ENCODE data around the gene GNA14.

DNA sequence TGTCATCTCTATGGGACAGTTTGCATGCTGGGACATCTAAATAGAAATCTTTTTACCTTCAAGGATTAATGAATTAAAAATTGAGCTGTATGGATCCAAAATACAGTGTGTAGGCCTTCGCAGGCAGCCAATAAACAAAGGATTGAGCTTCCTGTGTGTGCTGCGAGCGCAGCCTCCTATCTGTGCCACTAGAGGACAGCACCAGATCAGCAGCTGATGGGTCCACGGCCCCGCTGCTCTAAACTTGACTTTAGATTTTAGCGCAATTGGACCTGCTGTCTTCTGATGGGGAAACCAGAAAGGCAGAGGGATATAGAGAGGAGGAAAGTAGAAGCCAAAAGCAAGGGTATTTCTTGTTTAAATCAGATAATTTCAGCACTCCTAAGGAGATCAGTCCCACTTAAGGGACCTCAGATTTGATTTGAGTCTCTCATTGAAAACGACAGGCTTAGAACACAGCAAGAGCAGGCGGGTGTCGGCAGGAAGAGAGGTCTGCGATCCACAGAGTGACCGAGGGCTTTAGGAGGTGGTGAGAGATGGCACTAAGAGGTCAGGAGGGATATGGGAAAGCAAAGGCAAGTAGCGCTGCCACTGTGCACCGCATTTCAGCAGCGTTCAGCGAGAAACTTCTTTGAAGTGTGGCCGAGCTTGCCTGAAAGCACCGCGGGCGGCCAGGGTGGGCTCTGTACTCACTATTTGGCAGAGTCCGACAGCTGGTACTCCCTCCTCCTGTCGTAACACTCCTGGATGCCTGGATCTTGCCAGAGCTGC is 214.3 kb downstream of the GNA14 start:
- TF ChIP-seq, protein P1, sequence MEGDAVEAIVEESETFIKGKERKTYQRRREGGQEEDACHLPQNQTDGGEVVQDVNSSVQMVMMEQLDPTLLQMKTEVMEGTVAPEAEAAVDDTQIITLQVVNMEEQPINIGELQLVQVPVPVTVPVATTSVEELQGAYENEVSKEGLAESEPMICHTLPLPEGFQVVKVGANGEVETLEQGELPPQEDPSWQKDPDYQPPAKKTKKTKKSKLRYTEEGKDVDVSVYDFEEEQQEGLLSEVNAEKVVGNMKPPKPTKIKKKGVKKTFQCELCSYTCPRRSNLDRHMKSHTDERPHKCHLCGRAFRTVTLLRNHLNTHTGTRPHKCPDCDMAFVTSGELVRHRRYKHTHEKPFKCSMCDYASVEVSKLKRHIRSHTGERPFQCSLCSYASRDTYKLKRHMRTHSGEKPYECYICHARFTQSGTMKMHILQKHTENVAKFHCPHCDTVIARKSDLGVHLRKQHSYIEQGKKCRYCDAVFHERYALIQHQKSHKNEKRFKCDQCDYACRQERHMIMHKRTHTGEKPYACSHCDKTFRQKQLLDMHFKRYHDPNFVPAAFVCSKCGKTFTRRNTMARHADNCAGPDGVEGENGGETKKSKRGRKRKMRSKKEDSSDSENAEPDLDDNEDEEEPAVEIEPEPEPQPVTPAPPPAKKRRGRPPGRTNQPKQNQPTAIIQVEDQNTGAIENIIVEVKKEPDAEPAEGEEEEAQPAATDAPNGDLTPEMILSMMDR (IDR thresholded peaks at IDR 0.05; ENCODE audit: extremely low read depth in 1 of 2, insufficient read depth in 1 of 2, low read depth in 1 of 2, low read length in 2 of 2): peak; percentile 96
- TF ChIP-seq POLR2A (IDR thresholded peaks at IDR 0.05; ENCODE audit: low read depth, low read length) (no peak), EZH2 (IDR thresholded peaks at IDR 0.05; ENCODE audit: borderline replicate concordance, low read depth, low read length, severe bottlenecking) (no peak), FOS (IDR thresholded peaks at IDR 0.05; ENCODE audit: borderline replicate concordance, insufficient read depth, low read length) (no peak), POLR2AphosphoS5 (IDR thresholded peaks at IDR 0.05; ENCODE audit: insufficient read depth, low read depth, low read length) (no peak), JUN (IDR thresholded peaks at IDR 0.05; ENCODE audit: borderline replicate concordance, insufficient read depth, insufficient read length, low read depth) (no peak)
- TF ChIP-seq, protein P2, sequence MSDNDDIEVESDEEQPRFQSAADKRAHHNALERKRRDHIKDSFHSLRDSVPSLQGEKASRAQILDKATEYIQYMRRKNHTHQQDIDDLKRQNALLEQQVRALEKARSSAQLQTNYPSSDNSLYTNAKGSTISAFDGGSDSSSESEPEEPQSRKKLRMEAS (IDR thresholded peaks at IDR 0.05; ENCODE audit: insufficient read depth, insufficient read length): no peak
